Measurements from ENCODE around the gene DGKK.

DNA sequence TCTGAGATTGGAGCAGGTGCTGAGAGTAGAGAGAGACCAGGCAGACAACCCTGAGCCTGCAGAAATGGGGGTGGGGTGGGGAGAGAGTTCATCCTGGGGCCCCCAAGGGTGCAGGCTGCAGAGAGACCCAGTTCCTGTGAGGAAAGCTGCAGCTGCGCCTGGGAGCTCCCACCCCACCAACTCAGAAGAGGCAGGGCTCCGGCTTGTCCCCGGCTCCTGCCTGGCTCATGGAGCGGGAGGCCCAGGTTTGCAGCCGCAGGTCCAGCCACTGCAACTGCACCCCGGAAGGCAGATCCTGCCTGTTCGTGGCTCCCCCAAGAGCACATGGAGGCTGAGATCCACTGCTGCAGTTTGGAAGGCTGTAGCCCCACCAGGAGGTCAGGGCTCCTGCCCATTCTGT is 44.2 kb upstream of the DGKK start:
- TF ChIP-seq, protein P1, sequence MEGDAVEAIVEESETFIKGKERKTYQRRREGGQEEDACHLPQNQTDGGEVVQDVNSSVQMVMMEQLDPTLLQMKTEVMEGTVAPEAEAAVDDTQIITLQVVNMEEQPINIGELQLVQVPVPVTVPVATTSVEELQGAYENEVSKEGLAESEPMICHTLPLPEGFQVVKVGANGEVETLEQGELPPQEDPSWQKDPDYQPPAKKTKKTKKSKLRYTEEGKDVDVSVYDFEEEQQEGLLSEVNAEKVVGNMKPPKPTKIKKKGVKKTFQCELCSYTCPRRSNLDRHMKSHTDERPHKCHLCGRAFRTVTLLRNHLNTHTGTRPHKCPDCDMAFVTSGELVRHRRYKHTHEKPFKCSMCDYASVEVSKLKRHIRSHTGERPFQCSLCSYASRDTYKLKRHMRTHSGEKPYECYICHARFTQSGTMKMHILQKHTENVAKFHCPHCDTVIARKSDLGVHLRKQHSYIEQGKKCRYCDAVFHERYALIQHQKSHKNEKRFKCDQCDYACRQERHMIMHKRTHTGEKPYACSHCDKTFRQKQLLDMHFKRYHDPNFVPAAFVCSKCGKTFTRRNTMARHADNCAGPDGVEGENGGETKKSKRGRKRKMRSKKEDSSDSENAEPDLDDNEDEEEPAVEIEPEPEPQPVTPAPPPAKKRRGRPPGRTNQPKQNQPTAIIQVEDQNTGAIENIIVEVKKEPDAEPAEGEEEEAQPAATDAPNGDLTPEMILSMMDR (IDR thresholded peaks at IDR 0.05): no peak
- TF ChIP-seq POLR2AphosphoS5 (IDR thresholded peaks at IDR 0.05) (no peak), POLR2A (IDR thresholded peaks at IDR 0.05) (no peak)
